Endothelial cell of umbilical vein (primary cell): ENCODE measurements around the gene ATRNL1. TPM values are rescaled to one million over a fixed set of nuclear protein-coding genes. Genes with fewer than 3 reads are reported as not detected.

Source experiments
- BruUV-seq: library from RNA; stranded (reverse); fragments of 400-500 nt; replicated peaks from 2 replicates; lab custom pipeline; 2021; lab: Mats Ljungman, UMichigan
- CTCF ChIA-PET: fragments of 300-600, 350-600 bp; sonication (Branson Sonifier 250); formaldehyde crosslinking; loops from one replicate; lab custom pipeline; 2021; ENCODE audit warnings: antibody characterized with exemption, inconsistent platforms; lab: Charles Lee
- POLR2A ChIA-PET: fragments of 300-600, 350-600 bp; sonication (Branson Sonifier 250); formaldehyde crosslinking; loops from one replicate; lab custom pipeline; 2021; ENCODE audit warnings: antibody characterized with exemption, inconsistent platforms; lab: Charles Lee
- DNase-seq: peaks from one replicate; pipeline ENCODE4 v3.0.0-alpha.2; 2011; ENCODE audit warnings: low read depth, low spot score
- FAIRE-seq: peaks from 2 replicates; lab custom pipeline; 2011; peaks lifted over from hg19 to GRCh38; lab: Jason Lieb, UNC
- H2AFZ ChIP-seq: 2 replicates; pipeline ENCODE4 v1.6.0; 2012; ENCODE audit warnings: low read depth, low read length, control low read depth, inconsistent platforms
- H3K27ac ChIP-seq: 2 replicates; pipeline ENCODE4 v1.5.1; 2011; ENCODE audit warnings: low read depth, mild to moderate bottlenecking, control low read depth, low read length, moderate library complexity; ENCODE audit not compliant: insufficient read depth
- H3K27me3 ChIP-seq, 2 experiments: 2 replicates each; pipeline versions ENCODE4 v1.6.0 to v1.6.1; 2011; ENCODE audit warnings: low read length in 2 of 2, mixed read lengths in 1 of 2; ENCODE audit not compliant: control insufficient read depth in 2 of 2, insufficient read depth in 2 of 2
- H3K36me3 ChIP-seq, 2 experiments: 2 replicates in 1 of 2; 3 replicates in 1 of 2; pipeline ENCODE4 v1.5.1; 2011; ENCODE audit warnings: low read length in 2 of 2, mild to moderate bottlenecking in 1 of 2, moderate library complexity in 1 of 2; ENCODE audit not compliant: control insufficient read depth in 2 of 2, insufficient read depth in 2 of 2; ENCODE audit errors: extremely low read depth in 1 of 2
- H3K4me1 ChIP-seq: 3 replicates; pipeline ENCODE4 v1.5.1; 2011; ENCODE audit warnings: mild to moderate bottlenecking, low read length; ENCODE audit not compliant: control insufficient read depth, insufficient read depth; ENCODE audit errors: extremely low read depth
- H3K4me2 ChIP-seq: 2 replicates; pipeline ENCODE4 v1.6.1; 2011; ENCODE audit warnings: low read length, control low read depth, mixed read lengths; ENCODE audit not compliant: insufficient read depth
- H3K4me3 ChIP-seq, 3 experiments: fragments of 200-600 bp in 1 of 3; sonication (generic), shearing (Covaris generic) in 1 of 3; replicated peaks in 1 of 3; 2 replicates each; pipeline ENCODE4 v1.5.1; 2011 to 2016; ENCODE audit warnings: control low read depth in 3 of 3, low read length in 3 of 3, mild to moderate bottlenecking in 2 of 3, inconsistent platforms in 1 of 3, low read depth in 1 of 3, moderate library complexity in 1 of 3; ENCODE audit not compliant: insufficient read depth in 1 of 3
- H3K79me2 ChIP-seq: 2 replicates; pipeline ENCODE4 v1.6.0; 2012; ENCODE audit warnings: low read length, inconsistent platforms; ENCODE audit not compliant: control insufficient read depth, insufficient read depth
- H3K9ac ChIP-seq: replicated peaks from 2 replicates; pipeline ENCODE3; 2011; ENCODE audit warnings: low read length, control low read depth; ENCODE audit not compliant: insufficient read depth; ENCODE audit errors: extremely low read depth
- H3K9me1 ChIP-seq: replicated peaks from 3 replicates; pipeline ENCODE4 v1.6.0; 2011; ENCODE audit warnings: mild to moderate bottlenecking, low read length; ENCODE audit not compliant: control insufficient read depth, insufficient read depth; ENCODE audit errors: extremely low read depth
- H3K9me3 ChIP-seq: replicated peaks from 2 replicates; pipeline ENCODE4 v1.5.1; 2012; ENCODE audit warnings: low read length, inconsistent platforms; ENCODE audit not compliant: control insufficient read depth, insufficient read depth
- H4K20me1 ChIP-seq: replicated peaks from 2 replicates; pipeline ENCODE3; 2011; ENCODE audit warnings: mild to moderate bottlenecking, low read length; ENCODE audit not compliant: control insufficient read depth, insufficient read depth; ENCODE audit errors: extremely low read depth
- CTCF ChIP-seq, 2 donors: IDR thresholded peaks; 1 replicate in 1 of 2; 2 replicates in 1 of 2; pipeline ENCODE4 v1.5.1; 2011; ENCODE audit warnings: low read length in 2 of 2, mild to moderate bottlenecking in 2 of 2, moderate library complexity in 2 of 2, control low read depth in 1 of 2, inconsistent platforms in 1 of 2, low read depth in 1 of 2; ENCODE audit not compliant: insufficient read depth in 1 of 2; ENCODE audit errors: extremely low read depth in 1 of 2
- EZH2 ChIP-seq: IDR thresholded peaks from 2 replicates; pipeline ENCODE4 v1.6.1; 2012; ENCODE audit warnings: borderline replicate concordance, low read depth, mild to moderate bottlenecking, moderate library complexity, low read length, inconsistent platforms; ENCODE audit not compliant: severe bottlenecking
- FOS ChIP-seq: IDR thresholded peaks from 2 replicates; pipeline ENCODE4 v1.6.1; 2011; ENCODE audit warnings: mild to moderate bottlenecking, low read length, moderate library complexity, borderline replicate concordance; ENCODE audit not compliant: insufficient read depth
- GATA2 ChIP-seq: IDR thresholded peaks from 2 replicates; pipeline ENCODE4 v1.7.0; 2011; ENCODE audit warnings: low read depth, mild to moderate bottlenecking, moderate library complexity, mixed read lengths, low read length; ENCODE audit not compliant: insufficient read length, insufficient read depth
- JUN ChIP-seq: IDR thresholded peaks from 2 replicates; pipeline ENCODE4 v1.6.1; 2011; ENCODE audit warnings: borderline replicate concordance, low read depth; ENCODE audit not compliant: insufficient read length, insufficient read depth
- MYC ChIP-seq: IDR thresholded peaks from one replicate; pipeline ENCODE4 v1.6.1; 2011; ENCODE audit warnings: mild to moderate bottlenecking, low read depth, low read length
- POLR2A ChIP-seq: IDR thresholded peaks from 2 replicates; pipeline ENCODE4 v1.6.1; 2012; ENCODE audit warnings: low read depth, mild to moderate bottlenecking, control low read depth, low read length
- POLR2AphosphoS5 ChIP-seq: IDR thresholded peaks from 2 replicates; pipeline ENCODE4 v1.6.1; 2012; ENCODE audit warnings: low read depth, mild to moderate bottlenecking, control low read depth, low read length, moderate library complexity; ENCODE audit not compliant: insufficient read depth
- dilution Hi-C: fragments of 300-500 bp; cut with MboI; formaldehyde crosslinking; loops from one replicate; pipeline ENCODE4 v1.15.0; 2019; ENCODE audit warnings: low sequenced_read_pairs; ENCODE audit not compliant: extremely low pct_ligation_motif_present
- intact Hi-C: fragments of 100-400 bp; cut with micrococcal nuclease; formaldehyde crosslinking; loops from one replicate; pipeline ENCODE4 v1.10.0; 2022
- polyA plus RNA-seq, 4 experiments: library from polyadenylated mRNA; depleted of rRNA in 3 of 4; stranded (reverse) in 3 of 4; unstranded in 1 of 4; fragments of >200 nt; gene quantifications; 2 replicates each; pipeline versions ENCODE4 v1.2.1 to v1.2.3, GENCODE V29; 2011 to 2012; ENCODE audit warnings: missing spikeins in 1 of 4
- total RNA-seq: library from RNA; stranded (reverse); gene quantifications from 2 replicates; pipeline ENCODE4 v1.2.3, GENCODE V29; 2021
- TF ChIP-seq, protein P1 (sequence below): IDR thresholded peaks from 2 replicates; pipeline ENCODE4 v1.6.1; 2011; ENCODE audit not compliant: insufficient read depth, insufficient read length

The ATRNL1 gene
- total and polyA plus RNA-seq, 2 donors (not counting 3 experiments of a cell fraction or from before 2014, with no cell fraction given): not detected

GRCh38 chr10:115884331-115884730, 791.2 kb downstream of the ATRNL1 start:
- Histone ChIP-seq H4K20me1 (no peaks in the 10 kb centered on the region), H3K9me1 (no peaks in the 10 kb centered on the region), H3K27me3 (no peaks in the 10 kb centered on the region), H3K4me3 (no peak overlapping the region), H2AFZ (no peak overlapping the region), H3K79me2 (no peaks in the 10 kb centered on the region), H3K9ac (no peak overlapping the region), H3K4me2 (no peak overlapping the region), H3K36me3 (no peaks in the 10 kb centered on the region), H3K27ac (no peak overlapping the region), H3K4me1 (no peaks in the 10 kb centered on the region), H3K9me3 (no peaks in the 10 kb centered on the region)
- DNase-seq (no peak), FAIRE-seq (no peak)
- BruUV-seq: no TSS peak
- intact Hi-C loops: no loop called here
- dilution Hi-C loops: no loop called here
- POLR2A ChIA-PET: no interaction called here
- CTCF ChIA-PET: no interaction called here
- TF ChIP-seq FOS: no peak
- TF ChIP-seq EZH2: no peak
- TF ChIP-seq, protein P1, sequence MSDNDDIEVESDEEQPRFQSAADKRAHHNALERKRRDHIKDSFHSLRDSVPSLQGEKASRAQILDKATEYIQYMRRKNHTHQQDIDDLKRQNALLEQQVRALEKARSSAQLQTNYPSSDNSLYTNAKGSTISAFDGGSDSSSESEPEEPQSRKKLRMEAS: no peak
- no peak for TF ChIP-seq MYC
- TF ChIP-seq JUN: no peak
- no peak for TF ChIP-seq POLR2AphosphoS5
- TF ChIP-seq CTCF (IDR thresholded peaks at IDR 0.05; ENCODE audit: extremely low read depth in 1 of 2, insufficient read depth in 1 of 2, low read depth in 1 of 2, low read length in 2 of 2): no peak
- no peak for TF ChIP-seq POLR2A
- no peak for TF ChIP-seq GATA2
